Activated naive CD8-positive, alpha-beta T cell treated with anti-CD3 and anti-CD28 coated beads, Interleukin-2, amount 10 ng/mL, durations not matched to agents 7 days and 5 days (primary cell): ENCODE results near the gene MSH2. TPM values are rescaled to one million over a fixed set of nuclear protein-coding genes. Genes with fewer than 3 reads are reported as not detected.
A peak's percentile ranks its signal among the peaks of the same experiment; 100 is the strongest.
"Not testable (repeated sequence)": the region's sequence is repeated elsewhere in the genome, so short reads cannot be mapped to it uniquely, and the experiment has no call there.

Experiments used
- ATAC-seq: fragments of 150-1000 bp; cut with Tn5 transposase; one replicate; pipeline ENCODE4 v1.10.0; 2021; ENCODE audit warnings: low read depth, moderate library complexity
- POLR2A ChIA-PET: fragments of 350-600 bp; sonication (Branson Sonifier 250); formaldehyde crosslinking; loops from one replicate; lab custom pipeline; 2021; ENCODE audit warnings: antibody characterized with exemption; lab: Charles Lee
- DNase-seq: peaks from one replicate; pipeline ENCODE4 v3.0.0; 2021
- H3K27ac Mint-ChIP-seq: one replicate; pipeline ENCODE4 v1.8.0; 2022; ENCODE audit warnings: mild to moderate bottlenecking, mixed read lengths
- H3K27me3 Mint-ChIP-seq: one replicate; pipeline ENCODE4 v1.8.0; 2022; ENCODE audit warnings: mild to moderate bottlenecking, moderate library complexity, mixed read lengths
- H3K36me3 Mint-ChIP-seq: one replicate; pipeline ENCODE4 v1.8.0; 2021; ENCODE audit warnings: mild to moderate bottlenecking, mixed read lengths
- H3K4me1 Mint-ChIP-seq: one replicate; pipeline ENCODE4 v1.8.0; 2021; ENCODE audit warnings: mixed read lengths
- H3K4me3 Mint-ChIP-seq: one replicate; pipeline ENCODE4 v1.8.0; 2022; ENCODE audit warnings: mild to moderate bottlenecking, moderate library complexity, mixed read lengths
- H3K9me3 Mint-ChIP-seq: one replicate; pipeline ENCODE4 v1.8.0; 2021; ENCODE audit warnings: mixed read lengths
- total RNA-seq, 2 experiments: library from RNA; stranded (reverse); gene quantifications; one replicate each; pipeline ENCODE4 v1.2.3, GENCODE V29; 2021

MSH2 gene
- total RNA-seq, 2 experiments from 2014 or later: 43.9 to 46.8 TPM

DNA sequence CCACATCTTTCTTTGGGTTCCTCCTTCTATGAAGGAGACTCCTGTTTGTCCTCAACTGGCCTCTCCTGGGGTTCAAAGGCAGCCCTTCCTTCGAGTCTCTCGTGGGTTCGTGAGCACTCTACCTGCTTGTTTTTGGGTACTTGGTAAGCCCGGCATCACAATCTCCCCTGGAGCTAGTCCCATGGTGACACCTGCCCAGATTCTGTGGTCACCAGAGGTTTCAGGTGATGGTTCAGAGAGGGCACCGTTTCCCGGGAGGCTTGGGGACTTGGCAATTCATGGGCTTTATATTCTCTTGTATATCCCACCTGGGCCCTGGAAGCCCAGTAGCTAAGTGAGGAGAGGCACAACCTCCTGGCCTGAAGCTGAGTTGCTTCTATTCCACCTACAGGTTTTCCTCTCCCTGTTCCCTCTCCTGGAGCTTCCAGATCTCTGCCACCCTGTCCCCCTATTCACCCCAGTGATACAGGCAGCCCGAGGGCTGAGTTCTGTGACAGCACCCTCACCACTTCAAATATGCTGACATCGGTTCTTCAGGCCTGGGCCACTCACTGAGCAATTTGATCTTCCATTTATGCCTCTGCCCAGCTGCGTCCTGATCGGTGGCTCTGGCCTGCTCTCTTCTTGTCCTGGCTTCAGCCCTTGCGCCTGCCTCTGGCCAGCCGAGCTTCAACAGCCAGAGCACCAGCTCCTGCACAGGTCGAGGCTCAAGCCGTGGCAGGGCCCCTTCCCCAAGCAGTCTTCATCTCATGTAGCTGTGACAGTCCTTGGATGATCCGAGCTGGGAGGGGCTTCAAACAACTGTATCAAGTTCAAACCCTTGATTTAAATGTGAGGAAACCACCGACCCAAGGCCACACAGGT is 91.5 kb downstream of the MSH2 start:
- H3K27me3 Mint-ChIP-seq: no peaks in the 10 kb centered on the region
- DNase-seq (no peak), ATAC-seq (no peak)
- POLR2A ChIA-PET: no interaction called here
- no peak overlapping the region for H3K27ac Mint-ChIP-seq
- peaks cover 12% of the 10 kb centered on the region for H3K9me3 Mint-ChIP-seq
- peaks cover 8% of the 10 kb centered on the region for H3K36me3 Mint-ChIP-seq
- no peaks in the 10 kb centered on the region for H3K4me1 Mint-ChIP-seq
- H3K4me3 Mint-ChIP-seq: no peak overlapping the region

DNA sequence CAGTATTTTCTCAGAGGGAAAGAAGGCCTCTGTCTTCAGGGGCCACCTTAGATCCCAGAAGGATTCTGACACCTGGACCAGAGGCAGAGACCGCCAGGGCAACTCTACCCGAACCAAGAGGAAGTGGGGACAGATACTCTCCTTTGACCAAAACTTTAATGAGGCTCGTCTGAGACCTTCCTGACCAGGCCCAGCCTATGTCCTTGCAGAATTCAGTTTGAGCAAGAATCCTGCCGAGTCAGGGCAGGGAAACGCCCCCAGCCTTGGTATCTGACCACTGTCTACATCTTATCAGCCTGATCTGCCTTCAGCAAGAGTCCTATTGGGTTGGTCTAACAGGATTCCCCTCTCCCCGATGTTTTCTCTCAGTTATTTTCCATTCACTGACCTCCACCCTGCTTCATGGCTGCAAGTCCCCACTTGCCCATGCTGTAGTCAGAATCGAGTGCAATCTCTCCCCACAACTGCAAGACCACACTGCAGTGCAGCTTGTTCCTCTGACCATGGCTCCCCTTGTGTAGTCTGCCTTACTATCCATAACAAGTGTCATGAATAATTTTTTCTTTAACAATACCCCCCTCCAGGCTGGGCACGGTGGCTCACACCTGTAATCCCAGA is 95.0 kb downstream of the MSH2 start:
- Mint-ChIP-seq H3K27ac (no peak overlapping the region), H3K4me3 (no peak overlapping the region), H3K27me3 (no peaks in the 10 kb centered on the region), H3K4me1 (peaks cover 19% of the 10 kb centered on the region), H3K9me3 (peaks cover 19% of the 10 kb centered on the region), H3K36me3 (peaks cover 21% of the 10 kb centered on the region)
- ATAC-seq (no peak), DNase-seq (no peak)
- POLR2A ChIA-PET: no interaction called here

DNA sequence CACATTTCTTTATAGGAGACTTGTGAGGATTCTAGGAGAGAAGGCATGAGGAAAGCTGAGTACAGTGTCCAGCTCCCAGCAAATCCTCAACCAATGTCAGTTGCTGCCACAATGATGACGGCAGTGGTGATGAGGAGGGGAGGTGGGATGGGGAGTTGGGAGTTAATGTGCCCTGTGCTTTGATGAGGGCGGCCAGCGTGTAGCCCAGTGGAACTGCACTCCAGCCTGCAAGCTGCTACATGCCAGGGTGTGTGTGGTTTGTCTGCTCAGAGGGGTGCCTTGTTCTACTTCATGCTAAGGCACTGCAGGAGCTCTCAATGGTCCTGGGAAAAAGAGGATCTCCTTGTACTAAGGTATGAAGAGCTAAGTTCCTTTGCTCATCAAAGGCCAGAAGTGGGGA is 96.1 kb downstream of the MSH2 start:
- ATAC-seq (no peak), DNase-seq (no peak)
- Mint-ChIP-seq H3K27ac (no peak overlapping the region), H3K4me1 (peaks cover 19% of the 10 kb centered on the region), H3K9me3 (peaks cover 17% of the 10 kb centered on the region), H3K27me3 (no peaks in the 10 kb centered on the region), H3K36me3 (peaks cover 20% of the 10 kb centered on the region), H3K4me3 (no peak overlapping the region)
- POLR2A ChIA-PET: interaction anchor here (1.0 kb wide), 1 partner anchor 21 kb away, joined by 3 read pairs; no protein-coding TSS in a partner anchor

DNA sequence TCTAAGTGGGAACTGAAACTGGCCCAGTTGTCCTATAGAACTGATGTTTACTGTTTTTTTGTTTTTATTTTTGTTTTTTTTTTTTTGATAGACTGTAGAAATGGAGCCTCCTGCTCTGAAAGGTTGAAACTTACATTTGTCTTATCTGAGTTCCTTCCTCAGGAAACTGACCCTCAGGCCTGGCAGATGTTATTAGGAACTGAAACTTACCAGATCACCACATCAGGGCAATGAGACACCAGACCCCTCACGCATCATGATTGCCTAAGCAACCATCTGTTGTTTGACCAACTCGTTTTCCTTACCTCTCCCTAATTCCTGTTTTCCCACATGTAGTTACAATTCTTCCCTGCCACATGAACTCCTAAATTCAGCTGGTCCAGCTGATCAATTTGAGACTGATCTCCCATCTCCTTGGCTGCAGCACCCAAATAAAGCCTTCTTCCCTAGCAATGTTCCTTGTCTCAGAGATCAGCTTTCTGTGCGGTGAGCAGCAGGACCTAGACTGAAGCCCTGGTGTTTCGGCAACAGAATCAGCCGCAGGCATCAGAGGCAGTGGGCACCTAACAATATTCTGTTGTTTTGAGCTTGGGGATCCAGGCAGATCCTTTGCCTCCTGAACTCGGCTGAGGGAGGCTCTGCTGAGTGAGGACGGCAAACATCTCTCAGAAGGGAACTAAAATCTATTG is 96.8 kb downstream of the MSH2 start:
- Mint-ChIP-seq H3K4me3 (no peak overlapping the region), H3K9me3 (peaks cover 18% of the 10 kb centered on the region), H3K4me1 (peaks cover 19% of the 10 kb centered on the region), H3K36me3 (peaks cover 21% of the 10 kb centered on the region), H3K27me3 (no peaks in the 10 kb centered on the region), H3K27ac (peak overlapping the region; percentile 59)
- POLR2A ChIA-PET: interaction anchor here (1.0 kb wide), 1 partner anchor 21 kb away, joined by 3 read pairs; no protein-coding TSS in a partner anchor
- DNase-seq (no peak), ATAC-seq (no peak)

DNA sequence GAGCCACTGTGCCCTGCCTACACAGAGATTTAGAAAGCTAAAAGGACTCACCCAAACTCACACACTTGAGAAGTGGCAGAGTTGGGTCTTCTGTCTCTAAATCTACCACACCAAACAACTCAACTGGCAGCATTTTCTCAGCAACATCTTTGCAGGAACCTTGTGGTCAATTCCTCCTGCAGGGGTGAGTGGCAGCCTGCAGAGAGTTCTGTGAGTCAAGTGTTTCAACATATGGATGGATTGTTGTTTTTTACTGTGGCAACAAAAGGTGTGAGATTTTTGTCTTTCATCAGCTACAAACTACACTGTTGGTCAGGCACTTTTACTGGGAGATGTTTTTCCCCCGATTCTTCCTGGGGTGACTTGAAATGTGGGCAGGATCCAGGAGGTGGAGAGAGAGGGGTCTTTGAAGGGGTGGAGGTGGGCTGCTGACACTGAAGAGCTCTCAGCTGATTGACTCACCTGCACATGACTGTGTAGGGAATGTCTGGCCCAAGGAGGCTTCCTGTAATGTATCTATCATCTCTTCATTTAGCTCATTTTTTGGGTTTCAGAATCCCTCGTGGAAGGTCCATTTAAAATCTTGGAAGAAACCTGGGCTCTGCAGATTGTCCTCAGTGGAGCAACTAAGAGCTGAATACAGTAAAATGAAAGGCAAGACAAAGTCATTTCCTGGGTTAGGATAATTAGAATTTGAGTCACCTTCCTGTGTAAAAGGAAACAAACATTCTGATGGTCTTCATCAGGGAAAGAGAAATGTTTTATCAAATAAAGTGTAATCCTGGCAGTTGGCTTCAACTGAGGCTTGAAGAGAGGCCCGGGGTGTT is 98.6 kb downstream of the MSH2 start:
- H3K4me3 Mint-ChIP-seq: peak overlapping the region; percentile 66
- no peak for DNase-seq
- peaks cover 28% of the 10 kb centered on the region for H3K9me3 Mint-ChIP-seq
- no peaks in the 10 kb centered on the region for H3K27me3 Mint-ChIP-seq
- POLR2A ChIA-PET: interaction anchor here (0.6 to 1.6 kb wide), 3 partner anchors 19 to 99 kb away, joined by 3 to 22 read pairs (median 4); no protein-coding TSS in a partner anchor
- peak; percentile 72 for ATAC-seq
- peaks cover 27% of the 10 kb centered on the region for H3K36me3 Mint-ChIP-seq
- peaks cover 19% of the 10 kb centered on the region for H3K4me1 Mint-ChIP-seq
- H3K27ac Mint-ChIP-seq: peak overlapping the region; percentile 92

DNA sequence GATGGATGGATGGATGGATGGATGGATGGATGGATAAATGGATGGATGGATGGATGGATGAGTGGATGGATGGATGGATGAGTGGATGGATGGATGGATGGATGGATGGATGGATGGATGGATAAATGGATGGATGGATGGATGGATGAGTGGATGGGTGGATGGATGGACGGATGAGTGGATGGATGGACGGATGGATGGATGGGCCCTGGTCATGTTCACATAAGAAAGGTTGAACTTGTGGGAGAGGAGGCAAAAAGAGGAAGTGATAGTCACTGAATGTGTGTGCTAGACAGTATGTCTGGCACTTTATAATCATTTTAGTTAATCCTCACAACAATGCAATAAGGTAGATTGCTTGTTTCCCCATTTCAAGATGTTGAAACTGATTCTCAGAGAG is 99.5 kb downstream of the MSH2 start:
- peaks cover 19% of the 10 kb centered on the region for H3K4me1 Mint-ChIP-seq
- DNase-seq, ATAC-seq, H3K27me3 Mint-ChIP-seq: not testable (repeated sequence)
- POLR2A ChIA-PET: interaction anchor here (1.6 kb wide), 2 partner anchors 18 to 100 kb away, joined by 4 to 22 read pairs; no protein-coding TSS in a partner anchor
- H3K9me3 Mint-ChIP-seq: peaks cover 27% of the 10 kb centered on the region
- H3K4me3 Mint-ChIP-seq: peak overlapping the region; percentile 22
- peaks cover 26% of the 10 kb centered on the region for H3K36me3 Mint-ChIP-seq
- H3K27ac Mint-ChIP-seq: peak overlapping the region; percentile 92

DNA sequence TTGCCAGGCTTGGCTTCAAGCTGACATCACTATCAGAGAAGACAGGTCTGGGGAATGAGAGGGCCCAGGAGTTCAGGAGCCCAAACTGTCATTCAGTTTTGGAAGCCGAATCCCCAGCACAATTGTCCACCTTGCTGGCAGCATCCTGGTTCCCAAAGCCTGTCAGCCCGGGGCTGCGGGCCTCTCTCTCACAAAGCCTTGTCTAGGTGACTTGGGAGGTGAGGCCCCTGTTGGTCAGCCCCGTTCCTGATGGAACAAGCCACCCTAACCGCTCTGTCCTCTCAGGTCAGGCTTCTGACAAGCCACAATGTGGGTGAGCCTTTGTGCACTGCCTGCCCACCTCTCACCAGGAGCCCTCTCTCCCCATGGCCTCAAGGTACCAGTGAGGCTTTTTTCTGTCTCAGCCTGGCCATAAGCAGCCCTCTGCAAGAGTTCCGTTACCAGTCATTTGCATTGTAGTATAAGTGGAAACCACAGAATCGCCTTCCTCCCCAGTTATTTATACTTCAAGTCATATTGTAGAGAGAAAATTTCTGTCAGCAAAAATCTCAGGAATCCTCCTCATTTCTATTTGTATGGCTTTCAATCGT is 100.6 kb downstream of the MSH2 start:
- no peaks in the 10 kb centered on the region for H3K27me3 Mint-ChIP-seq
- peaks cover 26% of the 10 kb centered on the region for H3K9me3 Mint-ChIP-seq
- POLR2A ChIA-PET: interaction anchor here (1.4 kb wide), 1 partner anchor 17 kb away, joined by 3 read pairs; no protein-coding TSS in a partner anchor
- no peak overlapping the region for H3K4me3 Mint-ChIP-seq
- ATAC-seq (no peak), DNase-seq (no peak)
- H3K36me3 Mint-ChIP-seq: peaks cover 26% of the 10 kb centered on the region
- H3K4me1 Mint-ChIP-seq: peaks cover 23% of the 10 kb centered on the region
- no peak overlapping the region for H3K27ac Mint-ChIP-seq

DNA sequence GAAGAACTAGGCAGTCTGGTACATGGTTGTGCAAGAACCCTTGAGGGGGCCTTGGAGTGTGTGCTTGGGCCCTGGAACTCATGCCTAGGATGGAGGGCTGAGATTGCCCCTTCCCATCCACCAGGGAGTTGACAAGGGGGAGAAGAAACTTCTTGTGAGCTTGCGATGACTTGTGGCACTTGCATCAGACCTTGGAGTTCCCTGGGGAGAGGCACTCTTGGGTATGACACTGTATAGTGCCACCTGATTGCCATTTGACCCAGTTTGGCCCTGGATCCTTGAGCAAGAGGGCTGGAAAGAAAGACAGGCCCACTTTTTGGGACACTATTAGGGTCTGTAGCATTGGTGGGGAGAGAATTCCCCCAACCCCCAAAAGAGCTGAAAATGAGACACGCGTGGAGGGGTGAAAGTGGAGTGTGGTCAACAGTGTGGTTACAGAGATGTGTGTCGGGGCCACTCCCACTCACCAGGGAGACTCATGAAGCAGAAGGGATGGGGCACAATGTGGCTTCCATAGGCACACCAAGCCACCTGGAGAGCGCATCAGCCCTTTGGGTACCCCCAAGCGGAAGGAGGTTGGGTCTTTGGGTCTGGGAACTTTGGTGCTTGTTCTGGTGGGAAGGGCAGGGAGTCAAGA is 101.3 kb downstream of the MSH2 start:
- no peak overlapping the region for H3K27ac Mint-ChIP-seq
- POLR2A ChIA-PET: interaction anchor here (1.4 kb wide), 1 partner anchor 17 kb away, joined by 3 read pairs; no protein-coding TSS in a partner anchor

DNA sequence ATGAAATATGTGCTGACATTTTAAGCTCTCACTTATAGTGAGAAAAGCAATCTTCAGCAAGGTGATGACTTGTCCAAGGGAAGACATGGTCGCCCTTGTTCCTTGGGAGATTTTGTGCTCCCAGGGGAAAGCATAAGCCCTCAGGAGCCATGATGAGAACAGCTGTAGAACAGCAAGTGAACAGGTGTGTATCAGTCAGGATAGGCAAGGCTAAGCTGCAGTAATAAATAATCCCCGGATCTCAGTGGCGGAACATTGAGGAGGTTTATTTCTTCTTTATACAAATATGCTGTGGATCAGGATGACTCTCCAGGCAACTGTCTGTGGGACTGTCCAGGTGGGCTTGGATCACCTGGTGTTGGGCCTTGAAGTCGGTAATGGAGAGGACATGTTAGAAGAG is 103.1 kb downstream of the MSH2 start:
- H3K4me3 Mint-ChIP-seq: no peak overlapping the region
- DNase-seq (no peak), ATAC-seq (no peak)
- no peaks in the 10 kb centered on the region for H3K27me3 Mint-ChIP-seq
- POLR2A ChIA-PET: no interaction called here
- H3K4me1 Mint-ChIP-seq: peaks cover 31% of the 10 kb centered on the region
- no peak overlapping the region for H3K27ac Mint-ChIP-seq
- H3K9me3 Mint-ChIP-seq: peaks cover 21% of the 10 kb centered on the region
- H3K36me3 Mint-ChIP-seq: peaks cover 14% of the 10 kb centered on the region

More for the DNA sequence above, 101.3 kb downstream of the MSH2 start:
- no peaks in the 10 kb centered on the region for H3K27me3 Mint-ChIP-seq
- peaks cover 30% of the 10 kb centered on the region for H3K4me1 Mint-ChIP-seq
- H3K4me3 Mint-ChIP-seq: no peak overlapping the region
- ATAC-seq (no peak), DNase-seq (no peak)
- peaks cover 23% of the 10 kb centered on the region for H3K36me3 Mint-ChIP-seq
- peaks cover 27% of the 10 kb centered on the region for H3K9me3 Mint-ChIP-seq

DNA sequence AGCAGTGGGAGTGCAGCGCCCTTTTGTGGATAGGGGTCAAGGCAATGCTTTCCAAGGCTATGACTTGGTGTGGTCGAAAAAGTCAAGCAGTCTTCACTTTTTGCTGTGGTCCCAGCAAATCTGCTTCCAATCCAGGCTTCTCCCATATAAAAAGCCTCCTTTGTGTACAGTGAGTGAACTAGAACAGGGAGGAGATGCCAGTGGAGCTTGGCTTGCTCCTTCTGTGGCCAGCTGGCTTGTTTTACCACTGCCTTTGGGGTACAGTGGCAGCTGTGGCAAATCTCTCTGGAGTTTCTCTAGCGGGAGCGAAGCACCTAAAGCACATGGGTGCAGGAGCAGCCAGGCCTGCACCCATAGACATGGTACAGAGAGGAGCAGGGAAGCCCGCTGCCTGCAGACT is 103.5 kb downstream of the MSH2 start:
- Mint-ChIP-seq H3K36me3 (peaks cover 14% of the 10 kb centered on the region), H3K27me3 (no peaks in the 10 kb centered on the region), H3K4me3 (no peak overlapping the region), H3K9me3 (peaks cover 21% of the 10 kb centered on the region), H3K4me1 (peaks cover 26% of the 10 kb centered on the region), H3K27ac (no peak overlapping the region)
- POLR2A ChIA-PET: no interaction called here
- DNase-seq (no peak), ATAC-seq (no peak)

DNA sequence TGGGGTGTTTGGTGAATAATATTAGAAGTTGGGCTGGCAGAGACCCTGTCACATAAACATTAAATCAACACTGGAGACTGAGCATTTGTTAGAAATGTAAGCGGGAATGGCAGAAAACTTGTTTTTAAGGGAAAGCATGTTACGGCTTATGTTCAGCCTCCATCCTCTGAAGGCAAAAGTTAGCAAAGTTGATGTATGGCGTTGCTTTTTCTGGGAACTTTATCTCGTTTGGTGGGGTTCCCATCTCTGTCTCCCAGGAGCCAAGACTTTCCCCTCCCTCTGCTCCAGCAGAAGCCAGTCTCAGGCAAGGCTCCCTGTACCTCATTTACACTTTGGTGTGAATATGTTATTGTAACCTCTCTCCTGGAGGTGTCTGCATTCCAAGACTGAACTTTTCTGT is 105.1 kb downstream of the MSH2 start:
- no peak for DNase-seq
- Mint-ChIP-seq H3K27me3 (no peaks in the 10 kb centered on the region), H3K4me1 (peaks cover 15% of the 10 kb centered on the region), H3K27ac (no peak overlapping the region), H3K9me3 (peaks cover 18% of the 10 kb centered on the region), H3K36me3 (peaks cover 8% of the 10 kb centered on the region), H3K4me3 (no peak overlapping the region)
- ATAC-seq: no peak
- POLR2A ChIA-PET: no interaction called here

DNA sequence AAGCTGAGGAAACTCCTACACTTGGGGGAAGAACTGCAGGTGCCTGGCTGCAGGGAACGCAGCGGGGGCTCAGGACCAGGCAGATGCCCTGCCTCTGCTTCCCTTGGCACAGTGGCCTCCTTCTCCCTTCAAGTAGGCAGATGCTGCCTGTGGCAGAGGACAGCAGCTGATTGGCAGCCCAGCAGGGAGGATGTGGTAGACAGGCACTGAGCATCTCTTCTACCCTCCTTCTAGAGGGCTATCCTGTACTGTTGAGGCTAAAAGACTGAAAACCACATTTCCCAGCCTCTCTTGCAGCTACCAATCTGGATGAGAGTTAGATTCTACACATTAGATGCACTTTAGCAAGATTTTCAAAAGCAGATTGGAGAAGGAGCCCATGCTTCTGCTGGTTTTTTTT is 105.7 kb downstream of the MSH2 start:
- no peak overlapping the region for H3K4me3 Mint-ChIP-seq
- peaks cover 11% of the 10 kb centered on the region for H3K36me3 Mint-ChIP-seq
- peaks cover 18% of the 10 kb centered on the region for H3K9me3 Mint-ChIP-seq
- peaks cover 15% of the 10 kb centered on the region for H3K4me1 Mint-ChIP-seq
- peak; percentile 65 for ATAC-seq
- POLR2A ChIA-PET: interaction anchor here (1.5 kb wide), 1 partner anchor 12 kb away, joined by 5 read pairs; no protein-coding TSS in a partner anchor
- DNase-seq: no peak
- H3K27me3 Mint-ChIP-seq: no peaks in the 10 kb centered on the region
- H3K27ac Mint-ChIP-seq: peak overlapping the region; percentile 45
